Neuronal stem cell (in vitro differentiated cells): Measurements from ENCODE around the gene TNK1.

Source experiments
- DNase-seq: peaks from one replicate; pipeline ENCODE4 v3.0.0-alpha.2; 2013; ENCODE audit warnings: low spot score
- H2AFZ ChIP-seq: one replicate; pipeline ENCODE4 v1.6.1; 2013; ENCODE audit warnings: mild to moderate bottlenecking, low read length, inconsistent platforms
- H2AK5ac ChIP-seq: 2 replicates; pipeline ENCODE4 v1.6.1; 2013; ENCODE audit warnings: low read depth, mild to moderate bottlenecking, inconsistent platforms, low read length, moderate library complexity, mixed read lengths
- H2BK120ac ChIP-seq: 2 replicates; pipeline ENCODE4 v1.6.1; 2013; ENCODE audit warnings: low read depth, mild to moderate bottlenecking, inconsistent platforms, low read length, moderate library complexity, mixed read lengths
- H2BK12ac ChIP-seq: one replicate; pipeline ENCODE4 v1.6.1; 2013; ENCODE audit warnings: low read length, inconsistent platforms
- H2BK15ac ChIP-seq: 2 replicates; pipeline ENCODE4 v1.6.1; 2013; ENCODE audit warnings: mild to moderate bottlenecking, low read length, inconsistent platforms, mixed read lengths
- H2BK5ac ChIP-seq: one replicate; pipeline ENCODE4 v1.6.1; 2013; ENCODE audit warnings: inconsistent platforms, mild to moderate bottlenecking, low read length, moderate library complexity
- H3K14ac ChIP-seq: one replicate; pipeline ENCODE4 v1.6.1; 2013; ENCODE audit warnings: low read length, inconsistent platforms
- H3K18ac ChIP-seq: 2 replicates; pipeline ENCODE4 v1.6.1; 2013; ENCODE audit warnings: low read length, inconsistent platforms
- H3K23ac ChIP-seq: 2 replicates; pipeline ENCODE4 v1.6.1; 2013; ENCODE audit warnings: low read depth, mild to moderate bottlenecking, mixed read lengths, low read length, inconsistent platforms; ENCODE audit not compliant: poor library complexity
- H3K27ac ChIP-seq: replicated peaks from 3 replicates; pipeline ENCODE4 v1.5.1; 2013; ENCODE audit warnings: low read length, inconsistent platforms
- H3K27me3 ChIP-seq, 3 experiments: 2 replicates each; pipeline ENCODE4 v1.6.1; 2013; ENCODE audit warnings: low read length in 3 of 3, mild to moderate bottlenecking in 2 of 3, inconsistent platforms in 1 of 3, low read depth in 1 of 3, mixed read lengths in 1 of 3, moderate library complexity in 1 of 3; ENCODE audit not compliant: control insufficient read depth in 3 of 3, insufficient read depth in 3 of 3
- H3K36me3 ChIP-seq, 2 donors: replicated peaks in 1 of 2; 2 replicates each; pipeline ENCODE4 v1.6.1; 2013; ENCODE audit warnings: low read length in 2 of 2; ENCODE audit not compliant: control insufficient read depth in 2 of 2, insufficient read depth in 2 of 2
- H3K4ac ChIP-seq: 2 replicates; pipeline ENCODE4 v1.6.1; 2013; ENCODE audit warnings: inconsistent platforms, mild to moderate bottlenecking, low read length, moderate library complexity
- H3K4me1 ChIP-seq, 2 donors: 1 replicate in 1 of 2; 2 replicates in 1 of 2; pipeline ENCODE4 v1.6.1; 2013; ENCODE audit warnings: low read length in 2 of 2, low read depth in 1 of 2; ENCODE audit not compliant: control insufficient read depth in 2 of 2, insufficient read depth in 1 of 2
- H3K4me2 ChIP-seq: one replicate; pipeline ENCODE4 v1.6.1; 2013; ENCODE audit warnings: mild to moderate bottlenecking, low read length, inconsistent platforms; ENCODE audit not compliant: insufficient read depth, poor library complexity, severe bottlenecking
- H3K4me3 ChIP-seq, 2 donors: 2 replicates each; pipeline ENCODE4 v1.5.1; 2013; ENCODE audit warnings: low read length in 2 of 2, mild to moderate bottlenecking in 2 of 2, inconsistent platforms in 1 of 2, moderate library complexity in 1 of 2
- H3K79me1 ChIP-seq: one replicate; pipeline ENCODE4 v1.6.1; 2013; ENCODE audit warnings: low read depth, mild to moderate bottlenecking, inconsistent platforms, low read length, moderate library complexity
- H3K9ac ChIP-seq: one replicate; pipeline ENCODE4 v1.6.1; 2013; ENCODE audit warnings: mild to moderate bottlenecking, low read depth, low read length, inconsistent platforms; ENCODE audit not compliant: poor library complexity
- H3K9me3 ChIP-seq, 2 donors: replicated peaks in 1 of 2; 2 replicates each; pipeline versions ENCODE3 to v1.6.1; 2013; ENCODE audit warnings: low read length in 2 of 2, mild to moderate bottlenecking in 2 of 2, inconsistent platforms in 1 of 2, low read depth in 1 of 2, mixed read lengths in 1 of 2, moderate library complexity in 1 of 2; ENCODE audit not compliant: control insufficient read depth in 2 of 2, insufficient read depth in 1 of 2
- H4K8ac ChIP-seq: one replicate; pipeline ENCODE4 v1.6.1; 2013; ENCODE audit warnings: low read depth, mild to moderate bottlenecking, inconsistent platforms, low read length, moderate library complexity
- H4K91ac ChIP-seq: one replicate; pipeline ENCODE4 v1.6.1; 2013; ENCODE audit warnings: low read length, low read depth, mild to moderate bottlenecking, inconsistent platforms; ENCODE audit not compliant: poor library complexity
- WGBS, 2 donors: extraction: QIAGEN DNeasy Blood & Tissue Kit; methylation state at CpG; one replicate each; pipeline ENCODE4 v1.1.7; 2013; ENCODE audit warnings: missing lambda C conversion rate in 2 of 2, mixed read lengths in 1 of 2; ENCODE audit not compliant: insufficient read length in 2 of 2, insufficient replicate concordance in 1 of 2; ENCODE audit errors: extremely low coverage in 2 of 2; 5-methylcytosine and 5-hydroxymethylcytosine counted together

The TNK1 gene

GRCh38 chr17:7341842-7342241 is 39.0 kb upstream of the TNK1 start:
- Histone ChIP-seq H3K14ac (peak overlapping the region; percentile 75), H4K8ac (peak overlapping the region; percentile 98), H3K36me3 (no peaks in the 10 kb centered on the region), H3K4me3 (no peak overlapping the region), H3K4me2 (peak overlapping the region; percentile 3), H2AFZ (no peak overlapping the region), H3K79me1 (no peaks in the 10 kb centered on the region), H3K4me1 (peaks cover under 1 to 4% of the 10 kb centered on the region in 2 donors), H2BK5ac (peak overlapping the region; percentile 14), H2BK120ac (no peak overlapping the region), H3K9ac (peak overlapping the region; percentile 67), H3K27me3 (peaks cover 0 to 12% (median 0%) of the 10 kb centered on the region in 3 experiments), H2BK15ac (no peak overlapping the region), H3K9me3 (no peaks in the 10 kb centered on the region), H3K18ac (peak overlapping the region; percentile 18), H2BK12ac (no peak overlapping the region), H3K4ac (no peak overlapping the region), H3K27ac (no peak overlapping the region), H4K91ac (no peak overlapping the region), H2AK5ac (peak overlapping the region; percentile 57), H3K23ac (peak overlapping the region; percentile 0)
- DNase-seq, result no peak
- no CpG with 5 or more reads among the region's 13 CpGs for whole genome bisulfite sequencing, 2 donors

GRCh38 chr17:7343250-7343649 is 37.6 kb upstream of the TNK1 start:
- Histone ChIP-seq H4K8ac (no peak overlapping the region), H3K4me2 (no peak overlapping the region), H3K4me1 (no peaks in the 10 kb centered on the region), H2AK5ac (no peak overlapping the region), H2BK12ac (no peak overlapping the region), H3K18ac (peak overlapping the region; percentile 57), H3K27me3 (peaks cover 0 to 12% (median 0%) of the 10 kb centered on the region in 3 experiments), H3K23ac (no peak overlapping the region), H4K91ac (no peak overlapping the region), H3K4ac (no peak overlapping the region), H2BK5ac (no peak overlapping the region), H3K14ac (no peak overlapping the region), H2BK120ac (no peak overlapping the region), H3K27ac (no peak overlapping the region), H3K9me3 (no peaks in the 10 kb centered on the region), H3K79me1 (no peaks in the 10 kb centered on the region), H3K9ac (no peak overlapping the region), H3K36me3 (no peaks in the 10 kb centered on the region), H2BK15ac (no peak overlapping the region), H3K4me3 (no peak overlapping the region), H2AFZ (no peak overlapping the region)
- no peak for DNase-seq
- no CpG with 5 or more reads among the region's 15 CpGs for WGBS, 2 donors

DNA sequence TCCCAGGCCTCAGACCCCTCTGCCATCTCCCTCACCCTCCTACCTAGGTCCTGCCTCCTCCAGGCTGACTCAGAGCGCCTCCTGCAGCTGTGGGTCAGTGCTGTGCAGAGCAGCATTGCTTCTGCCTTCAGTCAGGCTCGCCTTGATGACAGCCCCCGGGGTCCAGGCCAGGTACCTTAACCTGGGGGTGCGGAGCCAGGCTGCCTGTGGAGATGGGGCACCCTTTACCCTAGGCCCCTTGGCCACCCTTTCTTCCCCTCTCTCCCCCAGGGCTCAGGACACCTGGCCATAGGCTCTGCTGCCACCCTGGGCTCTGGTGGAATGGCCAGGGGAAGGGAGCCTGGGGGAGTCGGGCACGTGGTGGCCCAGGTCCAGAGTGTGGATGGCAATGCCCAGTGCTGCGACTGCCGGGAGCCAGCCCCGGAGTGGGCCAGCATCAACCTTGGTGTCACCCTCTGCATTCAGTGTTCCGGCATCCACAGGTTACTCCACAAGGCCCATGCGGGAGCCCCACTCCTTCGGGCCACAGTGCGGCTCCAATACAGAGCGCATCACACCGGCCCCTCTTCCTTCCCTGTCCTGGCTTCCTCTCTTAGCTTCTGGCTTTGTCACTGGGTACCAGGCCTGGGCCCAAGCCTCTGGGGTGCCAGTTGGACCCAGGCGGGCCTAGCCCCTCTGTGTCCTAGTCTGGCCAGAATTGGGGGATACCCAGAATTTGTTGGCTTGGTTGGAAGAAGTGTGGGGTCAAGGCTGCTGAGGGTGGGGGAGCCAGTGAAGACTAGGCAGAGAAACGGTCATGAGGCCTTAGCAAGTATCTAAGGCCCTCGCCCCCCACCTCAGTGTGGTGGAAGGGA is 33.9 kb upstream of the TNK1 start:
- no peaks in the 10 kb centered on the region for H3K36me3 ChIP-seq
- WGBS, 2 donors, result no CpG with 5 or more reads among the region's 18 CpGs

GRCh38 chr17:7347630-7348477 is 33.0 kb upstream of the TNK1 start:
- no peak overlapping the region for H3K4ac ChIP-seq
- no peak overlapping the region for H2AFZ ChIP-seq
- no peak overlapping the region for H4K91ac ChIP-seq
- no peak overlapping the region for H3K4me2 ChIP-seq
- H2BK15ac ChIP-seq, result peak overlapping the region; percentile 30
- H2BK5ac ChIP-seq, result peak overlapping the region; percentile 88
- peak overlapping the region; percentile 49 for H2AK5ac ChIP-seq
- peaks cover 13 to 20% of the 10 kb centered on the region in 2 donors for H3K4me1 ChIP-seq
- no peak overlapping the region for H3K4me3 ChIP-seq
- H3K18ac ChIP-seq, result peak overlapping the region; percentile 60
- no peak overlapping the region for H3K14ac ChIP-seq
- H3K23ac ChIP-seq, result no peak overlapping the region
- WGBS, 2 donors, result no CpG with 5 or more reads among the region's 19 CpGs
- no peaks in the 10 kb centered on the region for H3K9me3 ChIP-seq
- H3K36me3 ChIP-seq, result no peaks in the 10 kb centered on the region
- no peak overlapping the region for H2BK12ac ChIP-seq
- peak overlapping the region; percentile 25 for H3K9ac ChIP-seq
- DNase-seq, result no peak
- no peak overlapping the region for H4K8ac ChIP-seq
- H3K27me3 ChIP-seq, result peaks cover 0 to 12% (median 0%) of the 10 kb centered on the region in 3 experiments
- peaks cover 8% of the 10 kb centered on the region for H3K79me1 ChIP-seq
- no peak overlapping the region for H3K27ac ChIP-seq
- no peak overlapping the region for H2BK120ac ChIP-seq

More for the DNA sequence above, 33.9 kb upstream of the TNK1 start:
- peaks cover 0 to 12% (median 0%) of the 10 kb centered on the region in 3 experiments for H3K27me3 ChIP-seq
- H3K4me3 ChIP-seq, result no peak overlapping the region
- peak overlapping the region; percentile 60 for H3K18ac ChIP-seq
- no peak overlapping the region for H3K27ac ChIP-seq
- no peak overlapping the region for H3K4me2 ChIP-seq
- no peak overlapping the region for H4K91ac ChIP-seq
- H2AK5ac ChIP-seq, result peak overlapping the region; percentile 25
- H2BK5ac ChIP-seq, result no peak overlapping the region
- H3K9ac ChIP-seq, result no peak overlapping the region
- peak overlapping the region; percentile 89 for H3K23ac ChIP-seq
- no peak overlapping the region for H3K14ac ChIP-seq
- no peak overlapping the region for H2AFZ ChIP-seq
- no peak overlapping the region for H2BK15ac ChIP-seq
- no peak overlapping the region for H2BK120ac ChIP-seq
- peak overlapping the region; percentile 76 for H2BK12ac ChIP-seq
- no peak overlapping the region for H4K8ac ChIP-seq
- H3K79me1 ChIP-seq, result peaks cover 6% of the 10 kb centered on the region
- H3K4me1 ChIP-seq, result peaks cover 9 to 12% of the 10 kb centered on the region in 2 donors
- H3K4ac ChIP-seq, result no peak overlapping the region
- DNase-seq, result no peak
- no peaks in the 10 kb centered on the region for H3K9me3 ChIP-seq
